RWPE1 (cell line): ENCODE data around the gene NCOA1.

ENCODE experiments used
- CTCF ChIA-PET: fragments of 350-600 bp; sonication (Branson Sonifier 250); formaldehyde crosslinking; extraction: SDS; loops from one replicate; lab custom pipeline; 2021; lab: Yijun Ruan, JAX
- POLR2A ChIA-PET: fragments of 400-600 bp; formaldehyde crosslinking; extraction: SDS; loops from one replicate; lab custom pipeline; 2020; ENCODE audit warnings: antibody characterized with exemption; ENCODE audit not compliant: low non-redundant PET; lab: Yijun Ruan, JAX
- DNase-seq: peaks from one replicate; pipeline ENCODE4 v3.0.0; 2012; ENCODE audit warnings: low spot score
- H3K27ac ChIP-seq: fragments of 450-650 bp; 2 replicates; pipeline ENCODE4 v1.5.1; 2017
- TF ChIP-seq, protein P1 (sequence below): fragments of 450-650 bp; conservative IDR thresholded peaks from 2 replicates; pipeline ENCODE4 v1.5.1; 2017; ENCODE audit warnings: low read depth, mild to moderate bottlenecking

Gene NCOA1

DNA sequence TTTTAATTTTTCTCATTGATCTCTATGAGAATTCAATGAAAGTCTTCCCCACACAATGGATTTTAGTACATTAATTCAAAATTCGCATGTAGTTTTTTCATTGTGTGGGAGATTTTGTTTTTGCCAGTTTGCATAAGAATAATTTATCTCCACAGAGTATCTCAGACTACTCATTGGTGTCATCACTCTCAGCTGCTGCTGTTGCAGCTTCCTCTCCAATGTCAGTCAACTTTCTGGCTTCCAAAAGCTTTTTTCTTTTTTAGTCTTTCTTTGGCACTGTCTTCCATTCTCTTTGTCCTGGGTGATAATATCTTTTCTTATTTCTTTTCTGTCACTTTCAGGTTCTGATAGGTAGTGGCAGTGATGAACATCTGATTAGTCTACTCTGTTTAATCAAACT lies 251.7 kb downstream of the NCOA1 start:
- no peak for DNase-seq
- POLR2A ChIA-PET, result no interaction called here
- no peak overlapping the region for H3K27ac ChIP-seq
- TF ChIP-seq, protein P1, sequence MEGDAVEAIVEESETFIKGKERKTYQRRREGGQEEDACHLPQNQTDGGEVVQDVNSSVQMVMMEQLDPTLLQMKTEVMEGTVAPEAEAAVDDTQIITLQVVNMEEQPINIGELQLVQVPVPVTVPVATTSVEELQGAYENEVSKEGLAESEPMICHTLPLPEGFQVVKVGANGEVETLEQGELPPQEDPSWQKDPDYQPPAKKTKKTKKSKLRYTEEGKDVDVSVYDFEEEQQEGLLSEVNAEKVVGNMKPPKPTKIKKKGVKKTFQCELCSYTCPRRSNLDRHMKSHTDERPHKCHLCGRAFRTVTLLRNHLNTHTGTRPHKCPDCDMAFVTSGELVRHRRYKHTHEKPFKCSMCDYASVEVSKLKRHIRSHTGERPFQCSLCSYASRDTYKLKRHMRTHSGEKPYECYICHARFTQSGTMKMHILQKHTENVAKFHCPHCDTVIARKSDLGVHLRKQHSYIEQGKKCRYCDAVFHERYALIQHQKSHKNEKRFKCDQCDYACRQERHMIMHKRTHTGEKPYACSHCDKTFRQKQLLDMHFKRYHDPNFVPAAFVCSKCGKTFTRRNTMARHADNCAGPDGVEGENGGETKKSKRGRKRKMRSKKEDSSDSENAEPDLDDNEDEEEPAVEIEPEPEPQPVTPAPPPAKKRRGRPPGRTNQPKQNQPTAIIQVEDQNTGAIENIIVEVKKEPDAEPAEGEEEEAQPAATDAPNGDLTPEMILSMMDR, result no peak
- CTCF ChIA-PET, result no interaction called here

DNA sequence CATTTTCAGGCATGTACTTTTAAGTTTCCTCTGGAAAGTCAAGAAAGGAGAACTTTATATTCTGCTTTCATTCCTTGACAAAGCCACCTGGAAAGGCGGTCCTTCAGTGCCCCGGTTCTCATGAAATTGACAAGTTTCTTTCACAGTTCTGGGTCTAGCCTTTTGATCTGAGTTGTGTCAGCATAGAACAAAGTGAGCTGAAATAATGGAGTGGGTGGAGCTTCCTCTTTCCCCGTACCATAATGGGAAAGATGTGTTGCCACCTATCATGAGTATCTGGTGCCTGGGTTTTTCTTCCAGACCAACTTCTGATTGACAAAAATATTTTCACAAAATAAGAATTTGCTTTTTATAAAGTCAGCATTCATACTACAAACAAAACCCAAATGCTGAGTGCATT lies 252.9 kb downstream of the NCOA1 start:
- POLR2A ChIA-PET, result no interaction called here
- TF ChIP-seq, protein P1, result no peak
- DNase-seq, result no peak
- CTCF ChIA-PET, result interaction anchor here (0.6 kb wide), 1 partner anchor 242 kb away, joined by 4 read pairs; no protein-coding TSS in a partner anchor
- H3K27ac ChIP-seq, result no peak overlapping the region

DNA sequence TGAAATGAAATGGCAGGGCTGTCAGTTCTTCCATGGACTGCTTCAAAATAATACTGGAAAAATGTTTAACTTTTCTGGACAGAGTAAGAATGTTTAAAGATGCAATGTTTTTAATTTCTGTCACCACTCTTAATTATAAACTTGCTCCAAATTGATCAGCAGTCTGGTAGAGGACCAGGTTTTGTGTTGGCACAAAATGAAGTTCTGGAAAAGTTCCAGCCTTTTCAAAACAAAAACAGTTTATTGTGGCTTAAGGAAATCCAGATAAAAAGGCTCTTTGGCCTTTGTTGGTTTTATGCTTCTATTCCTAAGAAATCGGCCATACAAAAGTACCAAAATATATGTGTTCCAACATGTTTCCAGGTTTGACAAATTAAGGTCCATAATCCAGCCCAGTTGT lies 253.3 kb downstream of the NCOA1 start:
- ChIA-PET CTCF (no interaction called here), POLR2A (no interaction called here)
- DNase-seq, result no peak
- TF ChIP-seq, protein P1, result no peak
- no peak overlapping the region for H3K27ac ChIP-seq

DNA sequence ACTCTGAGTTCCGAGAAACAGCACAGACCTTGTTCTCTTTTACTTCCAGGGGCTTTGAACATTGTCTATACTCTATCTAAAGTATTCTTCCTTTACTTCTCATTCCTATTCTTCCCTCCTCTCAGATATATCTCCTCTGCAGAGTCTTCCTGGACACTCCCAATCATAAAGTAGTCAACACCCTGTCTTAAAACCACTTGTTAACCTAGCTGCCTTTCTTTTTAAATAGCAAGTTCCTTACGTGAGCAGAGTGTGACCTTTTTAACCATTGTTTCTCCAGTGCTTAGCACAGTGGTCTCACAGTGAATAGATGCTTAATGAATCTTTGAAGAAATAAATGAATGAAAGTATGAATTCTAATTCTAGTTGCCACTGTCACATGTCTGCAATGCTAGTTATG lies 254.8 kb downstream of the NCOA1 start:
- ChIA-PET CTCF (no interaction called here), POLR2A (no interaction called here)
- H3K27ac ChIP-seq, result no peak overlapping the region
- no peak for DNase-seq
- TF ChIP-seq, protein P1, result no peak

DNA sequence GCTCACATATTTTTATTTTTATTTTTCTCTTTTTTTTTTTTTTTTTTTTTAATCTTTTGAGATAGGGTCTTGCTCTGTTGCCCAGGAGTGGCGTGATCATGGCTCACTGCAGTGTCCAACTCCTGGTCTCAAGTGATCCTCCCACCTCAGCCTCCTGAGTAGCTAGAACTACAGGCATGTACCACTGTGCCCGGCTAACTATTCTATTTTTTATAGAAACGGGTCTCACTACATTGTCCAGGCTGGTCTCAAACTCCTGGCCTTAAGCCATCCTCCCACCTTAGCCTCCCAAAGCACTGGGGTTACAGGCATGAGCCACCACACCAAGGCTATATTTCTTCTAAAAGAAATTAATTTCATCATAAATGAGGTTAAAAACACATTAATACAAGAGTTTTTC lies 256.2 kb downstream of the NCOA1 start:
- POLR2A ChIA-PET, result no interaction called here
- DNase-seq, result no peak
- TF ChIP-seq, protein P1, result no peak
- H3K27ac ChIP-seq, result no peak overlapping the region
- CTCF ChIA-PET, result no interaction called here

DNA sequence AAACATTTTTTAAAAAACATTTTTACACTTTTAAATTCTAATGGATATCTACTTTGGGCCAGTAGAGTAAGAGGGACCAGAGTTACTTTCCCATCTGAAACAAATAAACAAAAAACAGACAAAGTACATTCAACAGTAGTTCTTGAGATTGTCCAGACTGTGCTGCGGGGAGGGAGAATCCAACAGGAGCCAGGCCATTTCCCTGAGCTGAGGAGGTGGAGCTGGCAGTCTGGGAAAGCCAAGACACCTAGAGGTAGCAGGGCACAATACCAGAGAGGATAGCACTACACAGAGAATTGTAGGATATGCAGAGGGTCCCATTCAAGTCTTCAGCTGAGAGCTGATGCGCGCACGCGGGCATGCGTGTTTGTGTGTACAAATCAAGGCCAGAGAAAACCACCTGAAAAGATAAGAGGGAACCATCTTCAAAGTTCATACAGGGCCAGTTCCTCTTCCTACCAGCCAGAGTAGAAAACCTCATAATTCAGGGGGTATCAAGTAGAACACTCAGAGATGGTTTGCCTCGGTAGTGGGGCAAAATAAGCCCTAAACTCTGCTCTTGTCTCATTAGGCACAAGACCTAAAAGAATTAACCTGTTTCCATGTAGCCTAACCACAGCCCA lies 258.1 kb downstream of the NCOA1 start:
- ChIA-PET CTCF (interaction anchor here (0.6 kb wide), 1 partner anchor 145 kb away, joined by 3 read pairs; no protein-coding TSS in a partner anchor), POLR2A (interaction anchor here (0.7 kb wide), 1 partner anchor 18 kb away, joined by 3 read pairs; no protein-coding TSS in a partner anchor)
- no peak overlapping the region for H3K27ac ChIP-seq
- DNase-seq, result no peak
- TF ChIP-seq, protein P1, result no peak
